OCI-LY3 (cell line): Measurements from ENCODE around the gene C4orf51.

Source experiments
- CTCF ChIP-seq: fragments of 200-600, 300-600 bp; sonication (generic); IDR thresholded peaks from 2 replicates; pipeline ENCODE4 v1.5.1; 2014; ENCODE audit warnings: antibody characterized with exemption, low read length, low read depth
- EZH2phosphoT487 ChIP-seq: fragments of 200-600 bp; shearing (Covaris generic); IDR thresholded peaks from 2 replicates; pipeline ENCODE4 v1.6.1; 2018; ENCODE audit warnings: antibody characterized with exemption, mixed run types, low read depth

- peak; percentile 40 for TF ChIP-seq CTCF
- TF ChIP-seq EZH2phosphoT487 = no peak
Observed at GRCh38 chr4:145723336-145723735, 43.4 kb downstream of the C4orf51 start.
